GM12878 (cell line): ENCODE measurements around the gene HOOK2. TPM values are rescaled to one million over a fixed set of nuclear protein-coding genes. Genes with fewer than 3 reads are reported as not detected.

Experiments
- ATAC-seq: fragments of 200-7000 bp; cut with Tn5 transposase; 3 replicates; pipeline ENCODE4 v1.9.1; 2020; ENCODE audit warnings: mild to moderate bottlenecking, moderate library complexity
- BruUV-seq: library from RNA; stranded (reverse); fragments of 400-500 nt; replicated peaks from 2 replicates; lab custom pipeline; 2021; lab: Mats Ljungman, UMichigan
- CTCF ChIA-PET: fragments of 300-600 bp; sonication (Branson Sonifier 250); formaldehyde crosslinking; extraction: SDS; loops from one replicate; lab custom pipeline; 2021; ENCODE audit warnings: inconsistent platforms; lab: Yijun Ruan, JAX
- POLR2A ChIA-PET: fragments of 350-600 bp; formaldehyde crosslinking; extraction: SDS; loops from one replicate; lab custom pipeline; 2021; ENCODE audit warnings: inconsistent platforms; lab: Charles Lee
- RAD21 ChIA-PET: fragments of 300-600 bp; sonication (Branson Sonifier 250); formaldehyde crosslinking; loops from one replicate; lab custom pipeline; 2023; ENCODE audit warnings: antibody characterized with exemption; ENCODE audit not compliant: unreplicated experiment; lab: Charles Lee
- SMC1A ChIA-PET: fragments of 300-600 bp; sonication (Branson Sonifier 250); formaldehyde crosslinking; loops from one replicate; lab custom pipeline; 2023; ENCODE audit not compliant: unreplicated experiment, uncharacterized antibody; lab: Charles Lee
- DNase-seq: peaks from one replicate; pipeline ENCODE4 v3.0.0-alpha.2; 2011; ENCODE audit warnings: low read depth, low spot score
- FAIRE-seq: peaks from 3 replicates; lab custom pipeline; 2011; peaks lifted over from hg19 to GRCh38; lab: Jason Lieb, UNC
- H2AFZ ChIP-seq: 2 replicates; pipeline ENCODE4 v1.6.0; 2011; ENCODE audit warnings: low read depth, low read length, control low read depth; ENCODE audit not compliant: control insufficient read depth
- H3K27ac ChIP-seq: 2 replicates; pipeline ENCODE4 v1.5.1; 2011; ENCODE audit warnings: control low read depth; ENCODE audit not compliant: control insufficient read depth, insufficient read depth
- H3K27me3 ChIP-seq, 2 experiments: replicated peaks in 1 of 2; 2 replicates each; pipeline versions ENCODE4 v1.6.0 to v1.6.1; 2011; ENCODE audit warnings: low read length in 1 of 2; ENCODE audit not compliant: control insufficient read depth in 2 of 2, insufficient read depth in 2 of 2
- H3K36me3 ChIP-seq, 2 experiments: 2 replicates each; pipeline ENCODE4 v1.5.1; 2011; ENCODE audit warnings: low read length in 1 of 2; ENCODE audit not compliant: control insufficient read depth in 2 of 2, insufficient read depth in 2 of 2
- H3K4me1 ChIP-seq: 2 replicates; pipeline ENCODE4 v1.6.1; 2011; ENCODE audit warnings: mild to moderate bottlenecking, low read length, moderate library complexity, mixed read lengths; ENCODE audit not compliant: control insufficient read depth, insufficient read depth
- H3K4me2 ChIP-seq: 2 replicates; pipeline ENCODE4 v1.6.0; 2011; ENCODE audit warnings: control low read depth; ENCODE audit not compliant: control insufficient read depth, insufficient read depth
- H3K4me3 ChIP-seq: fragments of 200-600 bp; sonication (generic); 2 replicates; pipeline ENCODE4 v1.5.1; 2016
- H3K79me2 ChIP-seq: 2 replicates; pipeline ENCODE4 v1.6.0; 2011; ENCODE audit warnings: low read length; ENCODE audit not compliant: control insufficient read depth, insufficient read depth
- H3K9ac ChIP-seq: 2 replicates; pipeline ENCODE4 v1.8.0; 2011; ENCODE audit warnings: low read length, control low read depth, mixed read lengths; ENCODE audit not compliant: control insufficient read depth, insufficient read depth
- H3K9me3 ChIP-seq: replicated peaks from 3 replicates; pipeline ENCODE4 v1.5.1; 2011; ENCODE audit warnings: mild to moderate bottlenecking, low read length; ENCODE audit not compliant: control insufficient read depth, insufficient read depth
- H4K20me1 ChIP-seq: 2 replicates; pipeline ENCODE4 v1.6.0; 2011; ENCODE audit not compliant: control insufficient read depth, insufficient read depth
- BMI1 ChIP-seq: fragments of 450-650 bp; IDR thresholded peaks from 2 replicates; pipeline ENCODE4 v1.6.1; 2016; ENCODE audit warnings: mild to moderate bottlenecking, moderate library complexity, borderline replicate concordance
- GABPA ChIP-seq: IDR thresholded peaks from 2 replicates; pipeline ENCODE4 v1.6.1; 2014; ENCODE audit warnings: antibody characterized with exemption, low read depth, mild to moderate bottlenecking, inconsistent platforms
- KAT2A ChIP-seq: conservative IDR thresholded peaks from 2 replicates; pipeline ENCODE4 v1.6.1; 2011; ENCODE audit warnings: low read depth, low read length; ENCODE audit not compliant: control insufficient read depth
- MYC ChIP-seq: IDR thresholded peaks from 2 replicates; pipeline ENCODE4 v1.6.1; 2011; ENCODE audit warnings: mild to moderate bottlenecking, low read length, moderate library complexity, inconsistent platforms; ENCODE audit not compliant: insufficient read depth, insufficient replicate concordance, insufficient read length, severe bottlenecking
- NFXL1 ChIP-seq: fragments of 450-650 bp; IDR thresholded peaks from 2 replicates; pipeline ENCODE4 v1.6.1; 2017; ENCODE audit warnings: antibody characterized with exemption, mild to moderate bottlenecking, borderline replicate concordance
- NR2C1 ChIP-seq: fragments of 450-650 bp; IDR thresholded peaks from 2 replicates; pipeline ENCODE4 v1.6.1; 2017; ENCODE audit warnings: antibody characterized with exemption, mild to moderate bottlenecking, moderate library complexity
- RB1 ChIP-seq: fragments of 450-650 bp; formaldehyde crosslinking; IDR thresholded peaks from 2 replicates; pipeline ENCODE4 v1.6.1; 2017; ENCODE audit warnings: mild to moderate bottlenecking, borderline replicate concordance
- SP1 ChIP-seq: IDR thresholded peaks from one replicate; pipeline ENCODE4 v1.6.1; 2011; ENCODE audit warnings: low read depth, low read length
- STAT1 ChIP-seq: fragments of 450-650 bp; conservative IDR thresholded peaks from 2 replicates; pipeline ENCODE4 v1.6.1; 2014; ENCODE audit warnings: antibody characterized with exemption, mild to moderate bottlenecking
- TBL1XR1 ChIP-seq: IDR thresholded peaks from 2 replicates; pipeline ENCODE4 v1.6.1; 2012; ENCODE audit warnings: low read depth, low read length, improper control_type of control experiment
- WGBS: methylation state at CpG from one replicate; pipeline ENCODE4 v1.1.6; 2016; ENCODE audit warnings: low lambda C conversion rate; ENCODE audit not compliant: insufficient replicate concordance, insufficient coverage; ENCODE audit errors: missing lambda C conversion rate; 5-methylcytosine and 5-hydroxymethylcytosine counted together
- in situ Hi-C: fragments of 300-500 bp; cut with MboI; formaldehyde crosslinking; loops from 9 replicates; pipeline ENCODE4 v1.14.3; 2018; ENCODE audit warnings: mixed read lengths
- intact Hi-C: fragments of 100-400 bp; cut with micrococcal nuclease; formaldehyde crosslinking; loops from one replicate; pipeline ENCODE4 v1.14.2; 2022; ENCODE audit not compliant: unreplicated experiment
- polyA plus RNA-seq, 11 experiments: library from polyadenylated mRNA; depleted of rRNA in 4 of 11; unstranded in 6 of 11; stranded (reverse) in 5 of 11; fragments of >200 nt; fragmentation: Nextera tagmentation in 4 of 11; fragmentation: Illumina TruSeq in 1 of 11; extraction: Ambion mirVana in 4 of 11; extraction: Trizol in 1 of 11; gene quantifications; 1 replicate in 1 of 11; 2 replicates in 10 of 11; pipeline versions ENCODE4 v1.2.1 to v1.2.3, GENCODE V29; 2011 to 2016; ENCODE audit warnings: inconsistent platforms in 2 of 11, missing spikeins in 2 of 11, low read depth in 1 of 11
- total RNA-seq, 4 experiments: library from RNA; depleted of rRNA in 3 of 4; stranded (reverse); fragments of >200 nt in 3 of 4; fragmentation: Illumina TruSeq in 1 of 4; extraction: Trizol in 1 of 4; gene quantifications; 2 replicates each; pipeline versions ENCODE4 v1.2.1 to v1.2.3, GENCODE V29; 2013 to 2021
- TF ChIP-seq, protein P1 (sequence below): fragments of 450-650 bp; IDR thresholded peaks from 2 replicates; pipeline ENCODE4 v1.6.1; 2017; ENCODE audit warnings: mild to moderate bottlenecking, moderate library complexity
- TF ChIP-seq, protein P2 (sequence below): fragments of 150-350 bp; IDR thresholded peaks from 2 replicates; pipeline ENCODE4 v1.6.1; 2016; ENCODE audit warnings: low read depth, low read length

HOOK2 gene
- total and polyA plus RNA-seq, 10 of the 15 experiments (the other 5 are each of a cell fraction or from before 2014, with no cell fraction given) = 1.5 to 9.6 (median 6.2) TPM

DNA sequence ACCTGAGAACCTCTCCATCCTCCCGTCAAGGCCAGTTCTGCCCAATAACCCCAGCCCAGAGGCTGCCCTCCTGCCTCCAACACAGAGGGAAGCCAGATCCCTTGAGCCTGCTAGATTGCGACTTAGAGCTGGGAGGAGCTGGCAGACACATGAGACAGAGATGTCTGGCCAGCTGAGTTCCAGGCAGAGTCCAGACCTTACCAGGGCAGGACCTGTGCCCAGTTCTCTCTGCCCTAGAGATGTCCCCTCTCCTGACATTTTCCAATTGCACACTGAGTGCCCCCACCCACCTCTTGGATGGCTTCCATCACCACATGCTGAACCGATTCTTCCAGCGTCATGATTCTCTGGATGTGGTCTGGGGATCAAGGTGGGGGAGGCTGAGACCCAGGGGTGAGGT is 3.0 kb downstream of the HOOK2 start:
- no peak overlapping the region for H3K4me2 ChIP-seq
- no TSS peak for BruUV-seq
- no peak for TF ChIP-seq MYC
- no peak for TF ChIP-seq RB1
- TF ChIP-seq NR2C1 = no peak
- no peak for TF ChIP-seq TBL1XR1
- no peak for TF ChIP-seq GABPA
- TF ChIP-seq, protein P1, sequence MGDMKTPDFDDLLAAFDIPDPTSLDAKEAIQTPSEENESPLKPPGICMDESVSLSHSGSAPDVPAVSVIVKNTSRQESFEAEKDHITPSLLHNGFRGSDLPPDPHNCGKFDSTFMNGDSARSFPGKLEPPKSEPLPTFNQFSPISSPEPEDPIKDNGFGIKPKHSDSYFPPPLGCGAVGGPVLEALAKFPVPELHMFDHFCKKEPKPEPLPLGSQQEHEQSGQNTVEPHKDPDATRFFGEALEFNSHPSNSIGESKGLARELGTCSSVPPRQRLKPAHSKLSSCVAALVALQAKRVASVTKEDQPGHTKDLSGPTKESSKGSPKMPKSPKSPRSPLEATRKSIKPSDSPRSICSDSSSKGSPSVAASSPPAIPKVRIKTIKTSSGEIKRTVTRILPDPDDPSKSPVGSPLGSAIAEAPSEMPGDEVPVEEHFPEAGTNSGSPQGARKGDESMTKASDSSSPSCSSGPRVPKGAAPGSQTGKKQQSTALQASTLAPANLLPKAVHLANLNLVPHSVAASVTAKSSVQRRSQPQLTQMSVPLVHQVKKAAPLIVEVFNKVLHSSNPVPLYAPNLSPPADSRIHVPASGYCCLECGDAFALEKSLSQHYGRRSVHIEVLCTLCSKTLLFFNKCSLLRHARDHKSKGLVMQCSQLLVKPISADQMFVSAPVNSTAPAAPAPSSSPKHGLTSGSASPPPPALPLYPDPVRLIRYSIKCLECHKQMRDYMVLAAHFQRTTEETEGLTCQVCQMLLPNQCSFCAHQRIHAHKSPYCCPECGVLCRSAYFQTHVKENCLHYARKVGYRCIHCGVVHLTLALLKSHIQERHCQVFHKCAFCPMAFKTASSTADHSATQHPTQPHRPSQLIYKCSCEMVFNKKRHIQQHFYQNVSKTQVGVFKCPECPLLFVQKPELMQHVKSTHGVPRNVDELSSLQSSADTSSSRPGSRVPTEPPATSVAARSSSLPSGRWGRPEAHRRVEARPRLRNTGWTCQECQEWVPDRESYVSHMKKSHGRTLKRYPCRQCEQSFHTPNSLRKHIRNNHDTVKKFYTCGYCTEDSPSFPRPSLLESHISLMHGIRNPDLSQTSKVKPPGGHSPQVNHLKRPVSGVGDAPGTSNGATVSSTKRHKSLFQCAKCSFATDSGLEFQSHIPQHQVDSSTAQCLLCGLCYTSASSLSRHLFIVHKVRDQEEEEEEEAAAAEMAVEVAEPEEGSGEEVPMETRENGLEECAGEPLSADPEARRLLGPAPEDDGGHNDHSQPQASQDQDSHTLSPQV = no peak
- no peak for TF ChIP-seq STAT1
- no peak for TF ChIP-seq KAT2A
- no peak for TF ChIP-seq SP1
- TF ChIP-seq, protein P2, sequence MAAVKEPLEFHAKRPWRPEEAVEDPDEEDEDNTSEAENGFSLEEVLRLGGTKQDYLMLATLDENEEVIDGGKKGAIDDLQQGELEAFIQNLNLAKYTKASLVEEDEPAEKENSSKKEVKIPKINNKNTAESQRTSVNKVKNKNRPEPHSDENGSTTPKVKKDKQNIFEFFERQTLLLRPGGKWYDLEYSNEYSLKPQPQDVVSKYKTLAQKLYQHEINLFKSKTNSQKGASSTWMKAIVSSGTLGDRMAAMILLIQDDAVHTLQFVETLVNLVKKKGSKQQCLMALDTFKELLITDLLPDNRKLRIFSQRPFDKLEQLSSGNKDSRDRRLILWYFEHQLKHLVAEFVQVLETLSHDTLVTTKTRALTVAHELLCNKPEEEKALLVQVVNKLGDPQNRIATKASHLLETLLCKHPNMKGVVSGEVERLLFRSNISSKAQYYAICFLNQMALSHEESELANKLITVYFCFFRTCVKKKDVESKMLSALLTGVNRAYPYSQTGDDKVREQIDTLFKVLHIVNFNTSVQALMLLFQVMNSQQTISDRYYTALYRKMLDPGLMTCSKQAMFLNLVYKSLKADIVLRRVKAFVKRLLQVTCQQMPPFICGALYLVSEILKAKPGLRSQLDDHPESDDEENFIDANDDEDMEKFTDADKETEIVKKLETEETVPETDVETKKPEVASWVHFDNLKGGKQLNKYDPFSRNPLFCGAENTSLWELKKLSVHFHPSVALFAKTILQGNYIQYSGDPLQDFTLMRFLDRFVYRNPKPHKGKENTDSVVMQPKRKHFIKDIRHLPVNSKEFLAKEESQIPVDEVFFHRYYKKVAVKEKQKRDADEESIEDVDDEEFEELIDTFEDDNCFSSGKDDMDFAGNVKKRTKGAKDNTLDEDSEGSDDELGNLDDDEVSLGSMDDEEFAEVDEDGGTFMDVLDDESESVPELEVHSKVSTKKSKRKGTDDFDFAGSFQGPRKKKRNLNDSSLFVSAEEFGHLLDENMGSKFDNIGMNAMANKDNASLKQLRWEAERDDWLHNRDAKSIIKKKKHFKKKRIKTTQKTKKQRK = no peak
- TF ChIP-seq NFXL1 = no peak
- TF ChIP-seq BMI1 = no peak

More for the DNA sequence above, 3.0 kb downstream of the HOOK2 start:
- DNase-seq = no peak
- no peak for ATAC-seq
- Histone ChIP-seq H3K9me3 (no peaks in the 10 kb centered on the region), H3K4me1 (peaks cover 4% of the 10 kb centered on the region), H3K36me3 (no peaks in the 10 kb centered on the region), H3K4me3 (no peak overlapping the region), H3K79me2 (no peaks in the 10 kb centered on the region), H3K9ac (no peak overlapping the region), H4K20me1 (no peaks in the 10 kb centered on the region), H3K27ac (no peak overlapping the region), H3K27me3 (no peaks in the 10 kb centered on the region), H2AFZ (no peak overlapping the region)
- ChIA-PET POLR2A (no interaction called here), RAD21 (interaction anchor here (0.8 kb wide), 1 partner anchor 12 kb away, joined by 3 read pairs; no protein-coding TSS in a partner anchor), SMC1A (interaction anchor here (3.7 kb wide), 1 partner anchor 24 kb away, joined by 25 read pairs; no protein-coding TSS in a partner anchor), CTCF (interaction anchor here (3.6 to 12.1 kb wide), 2 partner anchors 12 to 23 kb away, joined by 17 to 537 read pairs; partner anchors contain the start of gene JUNB)
- in situ Hi-C loops = no loop called here
- intact Hi-C loops = no loop called here
- no peak for FAIRE-seq
- WGBS = 88% methylated on average over 4 of the region's 4 CpGs
